ENCODE data around the gene MYO3B. TPM values are rescaled to one million over a fixed set of nuclear protein-coding genes. Genes with fewer than 3 reads are reported as not detected.

The MYO3B gene
- total RNA-seq, 1 experiment from 2014 or later = 0.52 TPM

GRCh38 chr2:170647741-170648436 lies 469.9 kb downstream of the MYO3B start:
- Histone ChIP-seq H3K4me3 (ENCODE audit: low read depth, low read length, poor library complexity, severe bottlenecking) (no peak overlapping the region), H3K4me1 (ENCODE audit: insufficient read depth, low read length, poor library complexity, severe bottlenecking) (no peaks in the 10 kb centered on the region), H3K27me3 (replicated peaks; ENCODE audit: insufficient read depth, low read depth, low read length, poor library complexity) (no peaks in the 10 kb centered on the region), H3K27ac (ENCODE audit: low read depth, low read length, poor library complexity, severe bottlenecking) (no peak overlapping the region), H3K9me3 (ENCODE audit: low read depth, low read length, poor library complexity, severe bottlenecking) (no peaks in the 10 kb centered on the region), H3K36me3 (ENCODE audit: insufficient read depth, low read length, poor library complexity, severe bottlenecking) (no peaks in the 10 kb centered on the region)
- DNase-seq (ENCODE audit: low spot score) = no peak
- TF ChIP-seq EZH2 (IDR thresholded peaks at IDR 0.05; ENCODE audit: borderline replicate concordance, low read depth, low read length, poor library complexity, severe bottlenecking) (no peak), CTCF (conservative IDR thresholded peaks at IDR 0.05; ENCODE audit: low read depth, low read length) (no peak)
- CTCF ChIA-PET = no interaction called here
- intact Hi-C loops (cut with micrococcal nuclease; ENCODE audit: unreplicated experiment) = no loop called here
- BruUV-seq (replicated peaks) = no TSS peak
- POLR2A ChIA-PET (ENCODE audit: low non-redundant PET) = no interaction called here

GRCh38 chr2:170651624-170652325 lies 473.8 kb downstream of the MYO3B start:
- CTCF ChIA-PET = no interaction called here
- Histone ChIP-seq H3K4me3 (ENCODE audit: low read depth, low read length, poor library complexity, severe bottlenecking) (no peak overlapping the region), H3K4me1 (ENCODE audit: insufficient read depth, low read length, poor library complexity, severe bottlenecking) (no peaks in the 10 kb centered on the region), H3K27me3 (replicated peaks; ENCODE audit: insufficient read depth, low read depth, low read length, poor library complexity) (no peaks in the 10 kb centered on the region), H3K9me3 (ENCODE audit: low read depth, low read length, poor library complexity, severe bottlenecking) (no peaks in the 10 kb centered on the region), H3K27ac (ENCODE audit: low read depth, low read length, poor library complexity, severe bottlenecking) (no peak overlapping the region), H3K36me3 (ENCODE audit: insufficient read depth, low read length, poor library complexity, severe bottlenecking) (no peaks in the 10 kb centered on the region)
- POLR2A ChIA-PET (ENCODE audit: low non-redundant PET) = no interaction called here
- no TSS peak for BruUV-seq (replicated peaks)
- no peak for DNase-seq (ENCODE audit: low spot score)
- intact Hi-C loops (cut with micrococcal nuclease; ENCODE audit: unreplicated experiment) = no loop called here
- TF ChIP-seq CTCF (conservative IDR thresholded peaks at IDR 0.05; ENCODE audit: low read depth, low read length) = no peak
- TF ChIP-seq EZH2 (IDR thresholded peaks at IDR 0.05; ENCODE audit: borderline replicate concordance, low read depth, low read length, poor library complexity, severe bottlenecking) = no peak

- Histone ChIP-seq H3K4me3 (ENCODE audit: low read depth, low read length, poor library complexity, severe bottlenecking) (no peak overlapping the region), H3K27me3 (replicated peaks; ENCODE audit: insufficient read depth, low read depth, low read length, poor library complexity) (no peaks in the 10 kb centered on the region), H3K36me3 (ENCODE audit: insufficient read depth, low read length, poor library complexity, severe bottlenecking) (no peaks in the 10 kb centered on the region), H3K27ac (ENCODE audit: low read depth, low read length, poor library complexity, severe bottlenecking) (no peak overlapping the region), H3K9me3 (ENCODE audit: low read depth, low read length, poor library complexity, severe bottlenecking) (no peaks in the 10 kb centered on the region), H3K4me1 (ENCODE audit: insufficient read depth, low read length, poor library complexity, severe bottlenecking) (no peaks in the 10 kb centered on the region)
- DNase-seq (ENCODE audit: low spot score) = no peak
- ChIA-PET POLR2A (ENCODE audit: low non-redundant PET) (no interaction called here), CTCF (no interaction called here)
- TF ChIP-seq CTCF (conservative IDR thresholded peaks at IDR 0.05; ENCODE audit: low read depth, low read length) (no peak), EZH2 (IDR thresholded peaks at IDR 0.05; ENCODE audit: borderline replicate concordance, low read depth, low read length, poor library complexity, severe bottlenecking) (no peak)
- no TSS peak for BruUV-seq (replicated peaks)
- intact Hi-C loops (cut with micrococcal nuclease; ENCODE audit: unreplicated experiment) = no loop called here
Measured at GRCh38 chr2:170652637-170653417, 474.9 kb downstream of the MYO3B start.
